ENCODE data around the gene GREB1L. TPM values are rescaled to one million over a fixed set of nuclear protein-coding genes. Genes with fewer than 3 reads are reported as not detected.

Gene GREB1L
- polyA plus RNA-seq, 1 donor (not counting 4 experiments of a cell fraction or from before 2014, with no cell fraction given), result 5.5 TPM

- TF ChIP-seq EZH2 (IDR thresholded peaks at IDR 0.05; ENCODE audit: low read length) (no peak), CTCF (optimal IDR thresholded peaks at IDR 0.05 in 1 of 3, IDR thresholded peaks at IDR 0.05 in 1 of 3, conservative IDR thresholded peaks at IDR 0.05 in 1 of 3; ENCODE audit: extremely low read depth in 1 of 3, insufficient read depth in 2 of 3, low read length in 3 of 3) (no peak)
- no peak overlapping the region for H3K27ac ChIP-seq (ENCODE audit: control insufficient read depth, insufficient read depth, low read length)
- H3K9me1 ChIP-seq (ENCODE audit: control insufficient read depth, extremely low read depth, insufficient read depth, low read length), result no peaks in the 10 kb centered on the region
- no peaks in the 10 kb centered on the region for H3K79me2 ChIP-seq (ENCODE audit: control insufficient read depth, insufficient read depth, low read length)
- peak; percentile 5 for DNase-seq (ENCODE audit: low read depth, low spot score)
- no peaks in the 10 kb centered on the region for H4K20me1 ChIP-seq (ENCODE audit: control insufficient read depth, extremely low read depth, insufficient read depth, low read length)
- no peaks in the 10 kb centered on the region for H3K27me3 ChIP-seq (ENCODE audit: control insufficient read depth, extremely low read depth, insufficient read depth, low read length)
- FAIRE-seq, result peak; percentile 77
- no peaks in the 10 kb centered on the region for H3K9me3 ChIP-seq (ENCODE audit: control insufficient read depth, low read depth, low read length)
- H2AFZ ChIP-seq (ENCODE audit: control insufficient read depth, low read length), result peak overlapping the region; percentile 3
- H3K4me2 ChIP-seq (ENCODE audit: control insufficient read depth, extremely low read depth, insufficient read depth, low read depth, low read length), result peak overlapping the region; percentile 12
- H3K36me3 ChIP-seq (ENCODE audit: control insufficient read depth in 2 of 2, extremely low read depth in 1 of 2, insufficient read depth in 2 of 2, low read length in 2 of 2), result no peaks in the 10 kb centered on the region
- H3K4me3 ChIP-seq (ENCODE audit: control insufficient read depth in 2 of 3, extremely low read depth in 1 of 3, insufficient read depth in 2 of 3, low read depth in 1 of 3, low read length in 3 of 3), result no peak overlapping the region
- dilution Hi-C loops (cut with MboI; ENCODE audit: extremely low pct_ligation_motif_present, low sequenced_read_pairs), result no loop called here
- no peak overlapping the region for H3K9ac ChIP-seq (ENCODE audit: control insufficient read depth, extremely low read depth, insufficient read depth, low read length)
- peaks cover 8% of the 10 kb centered on the region for H3K4me1 ChIP-seq (ENCODE audit: control insufficient read depth, extremely low read depth, insufficient read depth, low read length)
Observed at GRCh38 chr18:21330122-21330701, 88.2 kb downstream of the GREB1L start.

GRCh38 chr18:21331065-21331464 is 89.0 kb downstream of the GREB1L start:
- dilution Hi-C loops (cut with MboI; ENCODE audit: extremely low pct_ligation_motif_present, low sequenced_read_pairs), result no loop called here
- no peaks in the 10 kb centered on the region for H3K27me3 ChIP-seq (ENCODE audit: control insufficient read depth, extremely low read depth, insufficient read depth, low read length)
- H3K9ac ChIP-seq (ENCODE audit: control insufficient read depth, extremely low read depth, insufficient read depth, low read length), result no peak overlapping the region
- no peaks in the 10 kb centered on the region for H3K9me1 ChIP-seq (ENCODE audit: control insufficient read depth, extremely low read depth, insufficient read depth, low read length)
- H3K36me3 ChIP-seq (ENCODE audit: control insufficient read depth in 2 of 2, extremely low read depth in 1 of 2, insufficient read depth in 2 of 2, low read length in 2 of 2), result no peaks in the 10 kb centered on the region
- no peak for TF ChIP-seq CTCF (optimal IDR thresholded peaks at IDR 0.05 in 1 of 3, IDR thresholded peaks at IDR 0.05 in 1 of 3, conservative IDR thresholded peaks at IDR 0.05 in 1 of 3; ENCODE audit: extremely low read depth in 1 of 3, insufficient read depth in 2 of 3, low read length in 3 of 3)
- no peak for TF ChIP-seq EZH2 (IDR thresholded peaks at IDR 0.05; ENCODE audit: low read length)
- no peak overlapping the region for H3K4me2 ChIP-seq (ENCODE audit: control insufficient read depth, extremely low read depth, insufficient read depth, low read depth, low read length)
- FAIRE-seq, result peak; percentile 26
- no peak overlapping the region for H2AFZ ChIP-seq (ENCODE audit: control insufficient read depth, low read length)
- no peaks in the 10 kb centered on the region for H4K20me1 ChIP-seq (ENCODE audit: control insufficient read depth, extremely low read depth, insufficient read depth, low read length)
- no peak overlapping the region for H3K27ac ChIP-seq (ENCODE audit: control insufficient read depth, insufficient read depth, low read length)
- H3K79me2 ChIP-seq (ENCODE audit: control insufficient read depth, insufficient read depth, low read length), result no peaks in the 10 kb centered on the region
- H3K9me3 ChIP-seq (ENCODE audit: control insufficient read depth, low read depth, low read length), result no peaks in the 10 kb centered on the region
- H3K4me3 ChIP-seq (ENCODE audit: control insufficient read depth in 2 of 3, extremely low read depth in 1 of 3, insufficient read depth in 2 of 3, low read depth in 1 of 3, low read length in 3 of 3), result no peak overlapping the region
- no peak for DNase-seq (ENCODE audit: low read depth, low spot score)
- peaks cover 8% of the 10 kb centered on the region for H3K4me1 ChIP-seq (ENCODE audit: control insufficient read depth, extremely low read depth, insufficient read depth, low read length)

All from keratinocyte (primary cell).